ENCODE results near the gene MAP1LC3B.

DNA sequence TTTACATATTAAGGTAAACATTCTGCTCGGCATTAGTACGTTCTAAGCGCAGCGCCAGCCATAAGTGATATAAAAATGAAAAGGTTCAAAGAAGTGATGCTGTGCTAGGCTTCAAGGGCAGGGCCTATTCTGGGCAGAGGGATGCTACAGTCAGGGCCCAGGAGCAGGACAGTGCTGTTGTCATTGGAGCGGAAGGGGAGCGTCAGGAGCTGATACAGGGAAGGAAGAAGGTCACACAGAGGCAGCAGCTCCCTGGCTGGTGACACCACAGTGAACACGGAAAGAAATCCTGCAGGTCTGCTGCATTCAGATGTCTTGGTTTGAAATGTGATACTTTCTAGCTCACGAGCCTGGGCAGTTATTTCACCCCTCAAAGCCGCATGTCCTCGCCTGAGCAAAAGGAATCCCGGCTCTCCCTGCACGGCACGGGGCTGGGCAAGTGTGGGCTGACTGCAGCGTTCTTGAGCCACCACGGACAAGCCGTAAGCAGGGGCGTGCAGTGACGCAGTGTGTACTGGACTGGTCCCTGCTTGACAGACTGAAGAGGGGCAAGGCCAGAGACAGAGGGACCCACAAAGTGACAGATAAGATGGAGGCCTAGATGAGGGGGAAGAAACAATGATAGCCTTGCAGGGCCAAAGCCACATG, 59.6 kb downstream of the MAP1LC3B start:
- TF ChIP-seq, protein P1, sequence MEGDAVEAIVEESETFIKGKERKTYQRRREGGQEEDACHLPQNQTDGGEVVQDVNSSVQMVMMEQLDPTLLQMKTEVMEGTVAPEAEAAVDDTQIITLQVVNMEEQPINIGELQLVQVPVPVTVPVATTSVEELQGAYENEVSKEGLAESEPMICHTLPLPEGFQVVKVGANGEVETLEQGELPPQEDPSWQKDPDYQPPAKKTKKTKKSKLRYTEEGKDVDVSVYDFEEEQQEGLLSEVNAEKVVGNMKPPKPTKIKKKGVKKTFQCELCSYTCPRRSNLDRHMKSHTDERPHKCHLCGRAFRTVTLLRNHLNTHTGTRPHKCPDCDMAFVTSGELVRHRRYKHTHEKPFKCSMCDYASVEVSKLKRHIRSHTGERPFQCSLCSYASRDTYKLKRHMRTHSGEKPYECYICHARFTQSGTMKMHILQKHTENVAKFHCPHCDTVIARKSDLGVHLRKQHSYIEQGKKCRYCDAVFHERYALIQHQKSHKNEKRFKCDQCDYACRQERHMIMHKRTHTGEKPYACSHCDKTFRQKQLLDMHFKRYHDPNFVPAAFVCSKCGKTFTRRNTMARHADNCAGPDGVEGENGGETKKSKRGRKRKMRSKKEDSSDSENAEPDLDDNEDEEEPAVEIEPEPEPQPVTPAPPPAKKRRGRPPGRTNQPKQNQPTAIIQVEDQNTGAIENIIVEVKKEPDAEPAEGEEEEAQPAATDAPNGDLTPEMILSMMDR (IDR thresholded peaks at IDR 0.05) = no peak
- no peak for TF ChIP-seq POLR2A (IDR thresholded peaks at IDR 0.05)

All from Peyer's patch (tissue), 4 donors.